GM12873 (cell line): ENCODE results near the gene ETHE1.

Experiments used
- CTCF ChIP-seq: IDR thresholded peaks from 2 replicates; pipeline ENCODE4 v1.5.1; 2012; ENCODE audit warnings: low read depth, mild to moderate bottlenecking, moderate library complexity, low read length, control low read depth; ENCODE audit not compliant: insufficient read depth; ENCODE audit errors: missing control alignments

ETHE1 gene

DNA sequence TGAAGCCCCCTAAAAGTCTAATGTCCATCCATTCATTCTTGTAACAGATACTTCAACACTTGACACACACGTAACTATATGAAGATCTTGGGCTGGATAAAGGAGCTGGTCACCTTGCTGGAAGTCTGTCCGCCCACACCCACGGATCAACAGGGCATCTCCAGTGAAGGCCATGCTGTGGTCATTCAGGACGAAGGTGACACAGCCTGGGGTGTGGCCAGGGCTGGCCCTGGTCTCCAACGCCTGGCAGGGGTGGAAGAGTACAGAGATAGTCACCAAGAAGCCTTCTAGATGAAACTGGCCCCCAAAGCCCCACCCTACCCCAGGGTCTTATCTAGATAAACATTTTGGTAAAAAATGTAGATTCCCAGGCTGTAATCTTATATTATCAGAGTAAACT is 15.7 kb downstream of the ETHE1 start:
- no peak for TF ChIP-seq CTCF

DNA sequence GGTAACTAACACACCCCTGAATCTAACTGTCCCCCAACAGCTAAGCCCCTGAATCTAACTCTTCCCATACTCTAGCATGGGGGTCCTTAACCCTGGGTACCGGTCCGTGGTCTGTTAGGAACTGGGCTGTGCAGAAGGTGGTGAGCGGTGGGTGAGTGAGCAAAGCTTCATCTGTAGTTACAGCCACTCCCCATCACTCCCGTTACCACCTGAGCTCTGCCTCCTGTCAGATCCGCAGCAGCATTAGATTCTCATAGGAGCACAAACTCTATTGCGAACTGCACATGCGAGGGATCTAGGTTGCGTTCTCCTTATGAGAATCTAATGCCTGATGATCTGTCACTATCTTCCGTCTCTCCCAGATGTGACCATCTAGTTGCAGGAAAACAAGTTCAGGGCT is 16.3 kb downstream of the ETHE1 start:
- no peak for TF ChIP-seq CTCF

GRCh38 chr19:43507880-43508279 is 19.1 kb downstream of the ETHE1 start:
- TF ChIP-seq CTCF = no peak

DNA sequence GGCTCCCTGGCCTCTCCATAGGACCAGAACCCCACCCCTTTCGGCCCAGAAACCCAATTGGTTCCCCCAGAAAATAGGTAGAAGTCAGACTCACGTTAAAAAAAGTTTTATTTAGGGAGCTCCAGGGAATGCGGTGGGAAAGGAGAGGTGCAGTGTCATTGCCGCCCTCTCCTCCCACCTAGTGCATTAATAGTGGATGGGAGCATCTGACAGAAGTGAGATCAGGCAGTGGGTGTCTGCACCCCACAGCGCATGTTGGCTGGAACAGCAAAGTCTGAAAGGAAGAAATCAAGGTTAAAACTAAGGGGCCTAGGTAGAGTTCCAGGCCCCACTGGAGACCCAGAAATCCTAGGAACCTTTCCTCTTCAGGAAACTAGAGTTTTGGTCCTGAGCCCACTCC is 20.4 kb downstream of the ETHE1 start:
- no peak for TF ChIP-seq CTCF

DNA sequence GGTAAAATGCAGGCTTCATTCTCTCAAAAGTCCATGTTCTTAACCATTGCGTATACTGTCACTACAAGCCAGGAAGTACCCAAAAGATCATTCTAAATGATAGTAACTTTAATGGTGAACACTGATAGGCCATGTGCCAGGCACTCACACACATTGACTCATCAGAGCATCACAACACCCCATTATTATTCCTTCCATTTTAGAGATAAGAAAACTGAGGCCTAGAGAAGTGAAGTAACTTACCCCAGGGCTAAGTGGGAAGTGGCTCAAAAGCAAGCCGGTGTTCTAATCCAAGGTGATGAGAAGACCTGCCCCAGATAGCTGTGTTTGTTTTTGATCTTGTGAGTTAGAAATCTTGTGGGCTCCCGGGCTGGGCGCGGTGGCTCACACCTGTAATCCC is 21.1 kb downstream of the ETHE1 start:
- no peak for TF ChIP-seq CTCF

GRCh38 chr19:43505186-43505456 is 21.9 kb downstream of the ETHE1 start:
- no peak for TF ChIP-seq CTCF

DNA sequence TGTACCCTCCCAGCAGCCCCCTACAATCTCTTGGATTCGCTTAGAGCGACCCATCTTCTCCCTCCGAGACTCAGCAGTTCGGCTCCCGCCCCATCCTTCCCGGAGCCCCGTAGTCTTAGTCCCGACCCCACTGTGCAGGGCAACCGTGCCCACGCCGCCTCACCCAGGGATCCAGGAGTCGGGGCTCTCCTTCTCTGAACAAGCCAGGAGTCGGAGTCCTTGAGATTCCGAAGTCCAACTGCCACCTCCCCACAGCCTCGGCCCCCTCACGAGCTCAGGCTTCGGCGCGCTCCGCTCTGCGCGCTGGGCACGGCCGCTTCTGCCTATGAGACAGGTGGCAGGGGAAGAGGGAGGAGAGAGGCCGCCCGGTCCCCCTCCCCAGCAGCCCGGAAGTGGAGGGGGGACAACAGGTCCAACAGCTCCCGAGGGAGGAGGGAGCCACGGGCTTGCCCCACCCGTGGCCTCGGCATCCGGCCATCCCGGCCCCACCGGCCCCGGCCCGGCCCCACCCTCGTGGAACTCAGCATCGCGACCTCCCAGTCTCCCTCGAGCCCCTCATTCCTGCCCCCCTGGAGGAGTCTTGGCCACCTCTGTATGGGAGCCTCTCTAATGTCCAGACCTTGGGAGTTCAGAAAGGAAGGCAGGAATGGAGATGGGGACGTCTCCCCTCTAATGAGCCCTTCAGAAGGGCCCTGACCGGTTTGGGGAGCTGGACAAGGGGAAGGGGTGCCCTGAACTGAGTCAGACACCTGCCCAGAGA is 22.4 kb downstream of the ETHE1 start, which contains the start of gene PHLDB3:
Gene PHLDB3, minus strand, starts transcription at position 321 of the 760 bp plus-strand sequence. CDS start 628 bp downstream, outside the sequence.
- TF ChIP-seq CTCF = no peak
